ENCODE measurements around the gene RELL2.

Gene RELL2

GRCh38 chr5:141618804-141619554 is 17.8 kb upstream of the RELL2 start, which contains the start of gene DIAPH1:
TSS of gene DIAPH1 (minus strand) at chr5:141619000. CDS start at chr5:141618914, 86 bp downstream.
- peak; percentile 98 for DNase-seq (ENCODE audit: low read depth)

- no peak for DNase-seq (ENCODE audit: low read depth)
Observed at GRCh38 chr5:141623186-141623585, 13.6 kb upstream of the RELL2 start.

GRCh38 chr5:141623611-141624010 is 13.2 kb upstream of the RELL2 start:
- no peak for DNase-seq (ENCODE audit: low read depth)

- no peak for DNase-seq (ENCODE audit: low read depth)
Observed at GRCh38 chr5:141628175-141628788, 8.5 kb upstream of the RELL2 start.

GRCh38 chr5:141630570-141631140 is 6.1 kb upstream of the RELL2 start:
- DNase-seq (ENCODE audit: low read depth) = no peak

- no peak for DNase-seq (ENCODE audit: low read depth)
Observed at GRCh38 chr5:141632650-141633049, 4.1 kb upstream of the RELL2 start.

GRCh38 chr5:141633871-141634561 is 2.8 kb upstream of the RELL2 start:
- DNase-seq (ENCODE audit: low read depth) = no peak

GRCh38 chr5:141634720-141635119 is 2.1 kb upstream of the RELL2 start:
- DNase-seq (ENCODE audit: low read depth) = no peak

- no peak for DNase-seq (ENCODE audit: low read depth)
Observed at GRCh38 chr5:141635646-141636045, 1.2 kb upstream of the RELL2 start.

GRCh38 chr5:141636106-141636412 is 738 bp upstream of the RELL2 start:
- DNase-seq (ENCODE audit: low read depth) = no peak

GRCh38 chr5:141637123-141637766 is 448 bp downstream of the RELL2 start:
- peak; percentile 40 for DNase-seq (ENCODE audit: low read depth)

GRCh38 chr5:141637767-141638419 is 1.1 kb downstream of the RELL2 start:
- DNase-seq (ENCODE audit: low read depth) = peak; percentile 36

- no peak for DNase-seq (ENCODE audit: low read depth)
Observed at GRCh38 chr5:141638771-141639170, 2.0 kb downstream of the RELL2 start.

- no peak for DNase-seq (ENCODE audit: low read depth)
Observed at GRCh38 chr5:141639357-141640050, 2.7 kb downstream of the RELL2 start.

- DNase-seq (ENCODE audit: low read depth) = no peak
Observed at GRCh38 chr5:141640051-141640415, 3.2 kb downstream of the RELL2 start.

- DNase-seq (ENCODE audit: low read depth) = no peak
Observed at GRCh38 chr5:141640698-141641097, 3.9 kb downstream of the RELL2 start.

- no peak for DNase-seq (ENCODE audit: low read depth)
Observed at GRCh38 chr5:141641634-141642267, 5.0 kb downstream of the RELL2 start.

GRCh38 chr5:141646026-141646425 is 9.2 kb downstream of the RELL2 start:
- no peak for DNase-seq (ENCODE audit: low read depth)

- no peak for DNase-seq (ENCODE audit: low read depth)
Observed at GRCh38 chr5:141647242-141647641, 10.4 kb downstream of the RELL2 start.

GRCh38 chr5:141647851-141648250 is 11.1 kb downstream of the RELL2 start:
- DNase-seq (ENCODE audit: low read depth) = no peak
